ENCODE results near the gene ELK4. TPM values are rescaled to one million over a fixed set of nuclear protein-coding genes. Genes with fewer than 3 reads are reported as not detected.

ELK4 gene
- total and polyA plus RNA-seq, 2 of the 4 experiments (the other 2 are of a cell fraction), result 4.6 to 11.3 TPM

DNA sequence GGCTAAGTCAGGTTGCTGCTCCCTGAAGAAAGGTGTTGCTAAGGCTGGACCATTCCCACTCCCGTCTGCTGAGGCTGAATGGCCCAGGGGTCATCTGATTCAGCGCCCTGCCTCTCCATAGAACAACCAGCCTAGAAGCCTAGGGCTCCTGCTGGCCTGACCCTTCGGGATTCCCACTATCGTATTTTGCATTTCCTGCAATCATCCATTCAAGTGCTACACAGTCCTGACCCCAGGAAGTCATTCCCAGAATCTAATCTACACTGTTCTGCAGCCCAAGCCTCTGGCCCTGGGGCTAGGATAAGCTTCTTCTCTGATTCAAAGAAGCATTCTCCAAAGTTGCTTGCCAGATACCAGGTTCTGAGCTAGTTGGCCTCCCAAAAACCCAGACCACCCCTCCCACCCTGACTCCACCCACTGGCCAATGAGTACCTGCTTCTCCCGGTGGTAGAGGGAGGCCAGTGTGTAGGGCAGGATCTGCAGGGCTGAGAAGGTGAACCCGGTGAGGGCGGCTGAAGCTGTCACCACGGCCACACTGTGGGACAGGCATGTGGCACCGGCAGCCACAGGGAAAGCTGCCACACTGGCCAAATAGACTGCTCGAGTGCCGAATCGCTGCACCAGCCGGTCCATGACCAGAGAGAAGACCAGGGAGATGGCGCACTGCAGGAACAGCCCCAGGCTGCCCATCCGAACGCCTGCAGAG lies 29.8 kb upstream of the ELK4 start:
- Histone ChIP-seq H2BK120ac (ENCODE audit: low read depth, low read length) (no peak overlapping the region), H2AFZ (replicated peaks; ENCODE audit: low read length, poor library complexity) (peak overlapping the region; percentile 45), H4K8ac (ENCODE audit: low read depth in 2 of 2, low read length in 2 of 2) (no peak overlapping the region), H3K79me1 (ENCODE audit: low read depth in 1 of 2, low read length in 2 of 2) (peaks cover 0 to 3% of the 10 kb centered on the region in 2 experiments; a peak in 1 of 4 replicates), H3K36me3 (ENCODE audit: control insufficient read depth, insufficient read depth, low read length) (no peaks in the 10 kb centered on the region), H2AK5ac (ENCODE audit: low read depth, low read length) (no peak overlapping the region), H2BK20ac (ENCODE audit: low read depth, low read length) (no peak overlapping the region), H3K4me1 (ENCODE audit: control insufficient read depth, insufficient read depth, low read length) (peaks cover 7% of the 10 kb centered on the region), H4K91ac (ENCODE audit: insufficient read depth, low read depth, low read length) (no peak overlapping the region), H2BK15ac (ENCODE audit: low read depth, low read length) (no peak overlapping the region), H3K56ac (ENCODE audit: extremely low read depth, insufficient read depth, low read length) (no peak overlapping the region), H3K27ac (ENCODE audit: insufficient read depth, low read length) (no peak overlapping the region), H3K9me1 (ENCODE audit: insufficient read depth, low read length) (no peaks in the 10 kb centered on the region; the same call in 1 of the 2 replicates), H4K5ac (ENCODE audit: low read depth, low read length) (no peak overlapping the region), H3K18ac (ENCODE audit: low read depth, low read length) (no peak overlapping the region), H4K20me1 (ENCODE audit: insufficient read depth, low read length) (no peaks in the 10 kb centered on the region; the same call in 1 of the 2 replicates), H3K27me3 (ENCODE audit: control insufficient read depth, insufficient read depth, low read length) (no peaks in the 10 kb centered on the region), H3K23ac (ENCODE audit: low read depth, low read length) (no peak overlapping the region), H2BK5ac (ENCODE audit: low read depth, low read length, poor library complexity, severe bottlenecking) (no peak overlapping the region), H3K14ac (replicated peaks; ENCODE audit: low read depth, low read length) (no peak overlapping the region), H3K9ac (ENCODE audit: low read depth, low read length) (no peak overlapping the region), H3K9me3 (ENCODE audit: control insufficient read depth, insufficient read depth, low read length) (no peaks in the 10 kb centered on the region), H3K4ac (ENCODE audit: low read depth, low read length) (no peak overlapping the region), H3K4me3 (ENCODE audit: insufficient read depth, low read depth, low read length) (no peak overlapping the region), H3K4me2 (ENCODE audit: low read depth, low read length) (no peak overlapping the region), H2AK9ac (replicated peaks; ENCODE audit: low read depth, low read length, poor library complexity) (no peak overlapping the region)
- POLR2A ChIA-PET (ENCODE audit: unreplicated experiment), result no interaction called here
- DNase-seq (no peak), ATAC-seq (ENCODE audit: low read depth) (no peak)
- in situ Hi-C loops (cut with MboI; ENCODE audit: low sequenced_read_pairs) (loop anchor here (25.0 kb wide), 2 partner anchors 251 to 451 kb away; partner anchors contain the start of gene AVPR1B), intact Hi-C loops (cut with micrococcal nuclease) (no loop called here), dilution Hi-C loops (cut with HindIII; ENCODE audit: low sequenced_read_pairs, unreplicated experiment) (no loop called here)
- 79% methylated on average over 13 of the region's 16 CpGs; no CpG with 5 or more reads in 1 of the 2 experiments for WGBS, 2 experiments (ENCODE audit: extremely low coverage in 2 of 2, insufficient read length in 1 of 2)
- BruUV-seq (replicated peaks), result no TSS peak
- CTCF ChIA-PET, result interaction anchor here (1.1 to 9.3 kb wide), 2 partner anchors 71 to 316 kb away, joined by 3 to 156 read pairs; no protein-coding TSS in a partner anchor
- TF ChIP-seq NFE2L2 (IDR thresholded peaks at IDR 0.05; ENCODE audit: low read depth, low read length) (no peak), RCOR1 (IDR thresholded peaks at IDR 0.05; ENCODE audit: insufficient replicate concordance, low read length) (no peak), RAD21 (IDR thresholded peaks at IDR 0.05; ENCODE audit: low read length) (no peak), RFX5 (IDR thresholded peaks at IDR 0.05; ENCODE audit: low read depth, low read length) (no peak), BHLHE40 (IDR thresholded peaks at IDR 0.05; ENCODE audit: low read depth, low read length) (no peak), MAZ (IDR thresholded peaks at IDR 0.05; ENCODE audit: borderline replicate concordance, low read depth, low read length) (no peak), CHD1 (IDR thresholded peaks at IDR 0.05; ENCODE audit: low read depth, low read length) (no peak), MXI1 (IDR thresholded peaks at IDR 0.05; ENCODE audit: borderline replicate concordance, low read depth, low read length) (no peak), FOS (IDR thresholded peaks at IDR 0.05; ENCODE audit: low read depth, low read length) (no peak)
- TF ChIP-seq, protein P1, sequence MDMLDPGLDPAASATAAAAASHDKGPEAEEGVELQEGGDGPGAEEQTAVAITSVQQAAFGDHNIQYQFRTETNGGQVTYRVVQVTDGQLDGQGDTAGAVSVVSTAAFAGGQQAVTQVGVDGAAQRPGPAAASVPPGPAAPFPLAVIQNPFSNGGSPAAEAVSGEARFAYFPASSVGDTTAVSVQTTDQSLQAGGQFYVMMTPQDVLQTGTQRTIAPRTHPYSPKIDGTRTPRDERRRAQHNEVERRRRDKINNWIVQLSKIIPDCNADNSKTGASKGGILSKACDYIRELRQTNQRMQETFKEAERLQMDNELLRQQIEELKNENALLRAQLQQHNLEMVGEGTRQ (IDR thresholded peaks at IDR 0.05; ENCODE audit: low read depth, low read length), result no peak
- TF ChIP-seq, protein P2, sequence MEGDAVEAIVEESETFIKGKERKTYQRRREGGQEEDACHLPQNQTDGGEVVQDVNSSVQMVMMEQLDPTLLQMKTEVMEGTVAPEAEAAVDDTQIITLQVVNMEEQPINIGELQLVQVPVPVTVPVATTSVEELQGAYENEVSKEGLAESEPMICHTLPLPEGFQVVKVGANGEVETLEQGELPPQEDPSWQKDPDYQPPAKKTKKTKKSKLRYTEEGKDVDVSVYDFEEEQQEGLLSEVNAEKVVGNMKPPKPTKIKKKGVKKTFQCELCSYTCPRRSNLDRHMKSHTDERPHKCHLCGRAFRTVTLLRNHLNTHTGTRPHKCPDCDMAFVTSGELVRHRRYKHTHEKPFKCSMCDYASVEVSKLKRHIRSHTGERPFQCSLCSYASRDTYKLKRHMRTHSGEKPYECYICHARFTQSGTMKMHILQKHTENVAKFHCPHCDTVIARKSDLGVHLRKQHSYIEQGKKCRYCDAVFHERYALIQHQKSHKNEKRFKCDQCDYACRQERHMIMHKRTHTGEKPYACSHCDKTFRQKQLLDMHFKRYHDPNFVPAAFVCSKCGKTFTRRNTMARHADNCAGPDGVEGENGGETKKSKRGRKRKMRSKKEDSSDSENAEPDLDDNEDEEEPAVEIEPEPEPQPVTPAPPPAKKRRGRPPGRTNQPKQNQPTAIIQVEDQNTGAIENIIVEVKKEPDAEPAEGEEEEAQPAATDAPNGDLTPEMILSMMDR (conservative IDR thresholded peaks at IDR 0.05; ENCODE audit: low read depth, low read length), result no peak
